ENCODE measurements around the gene NXT1.

GRCh38 chr20:23396950-23397627, 46.5 kb downstream of the NXT1 start:
- TF ChIP-seq EZH2 (IDR thresholded peaks at IDR 0.05) (no peak), POLR2AphosphoS5 (IDR thresholded peaks at IDR 0.05; ENCODE audit: borderline replicate concordance, low read depth, low read length) (no peak)

All from SK-N-MC (cell line).